ENCODE results near the gene PREB. TPM values are rescaled to one million over a fixed set of nuclear protein-coding genes. Genes with fewer than 3 reads are reported as not detected.

PREB gene
- total RNA-seq, 1 donor from 2014 or later, result 42.9 TPM

DNA sequence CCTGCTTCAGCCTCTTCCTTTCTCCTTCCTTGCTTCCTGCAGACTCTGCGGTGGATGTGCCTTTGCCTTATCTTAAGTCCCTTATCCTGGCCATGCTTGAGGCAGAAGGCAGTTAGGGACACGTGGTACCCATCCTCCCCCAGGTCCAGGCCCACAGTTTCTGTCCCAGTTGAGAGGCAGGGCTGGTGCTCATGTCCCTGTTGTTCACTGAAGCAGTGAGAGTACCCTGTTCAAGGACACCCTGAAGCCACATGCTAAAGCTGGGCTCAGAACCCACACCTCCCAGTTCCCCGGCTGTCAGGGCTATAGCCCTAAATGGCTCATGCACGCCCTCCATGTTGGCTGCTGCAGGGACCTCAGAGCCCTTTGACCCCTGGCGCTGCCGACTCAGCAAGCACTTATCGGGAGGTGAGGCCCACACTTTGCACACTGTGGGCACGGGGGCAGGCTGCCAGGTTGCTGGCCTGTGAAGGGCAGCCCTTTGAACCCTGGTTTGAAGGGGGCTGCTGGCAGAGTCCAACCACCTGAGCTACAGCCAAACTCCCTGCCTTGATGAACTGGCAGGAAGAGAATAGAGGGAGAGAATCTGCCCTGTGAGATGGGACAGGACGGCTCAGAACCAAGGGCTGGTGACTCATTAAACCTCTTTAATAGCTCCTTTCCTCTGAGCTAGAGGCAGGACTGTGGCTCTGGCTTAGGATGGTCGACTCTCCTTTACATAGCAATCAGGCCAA is 41.6 kb downstream of the PREB start:
- Mint-ChIP-seq H3K27ac (ENCODE audit: unreplicated experiment) (peak overlapping the region; percentile 64), H3K9me3 (ENCODE audit: unreplicated experiment) (no peaks in the 10 kb centered on the region), H3K4me1 (ENCODE audit: unreplicated experiment) (peaks cover 15% of the 10 kb centered on the region), H3K27me3 (ENCODE audit: unreplicated experiment) (peaks cover 14% of the 10 kb centered on the region), H3K36me3 (ENCODE audit: low read depth, unreplicated experiment) (no peaks in the 10 kb centered on the region), H3K4me3 (ENCODE audit: unreplicated experiment) (no peak overlapping the region)
- TF ChIP-seq, protein P1, sequence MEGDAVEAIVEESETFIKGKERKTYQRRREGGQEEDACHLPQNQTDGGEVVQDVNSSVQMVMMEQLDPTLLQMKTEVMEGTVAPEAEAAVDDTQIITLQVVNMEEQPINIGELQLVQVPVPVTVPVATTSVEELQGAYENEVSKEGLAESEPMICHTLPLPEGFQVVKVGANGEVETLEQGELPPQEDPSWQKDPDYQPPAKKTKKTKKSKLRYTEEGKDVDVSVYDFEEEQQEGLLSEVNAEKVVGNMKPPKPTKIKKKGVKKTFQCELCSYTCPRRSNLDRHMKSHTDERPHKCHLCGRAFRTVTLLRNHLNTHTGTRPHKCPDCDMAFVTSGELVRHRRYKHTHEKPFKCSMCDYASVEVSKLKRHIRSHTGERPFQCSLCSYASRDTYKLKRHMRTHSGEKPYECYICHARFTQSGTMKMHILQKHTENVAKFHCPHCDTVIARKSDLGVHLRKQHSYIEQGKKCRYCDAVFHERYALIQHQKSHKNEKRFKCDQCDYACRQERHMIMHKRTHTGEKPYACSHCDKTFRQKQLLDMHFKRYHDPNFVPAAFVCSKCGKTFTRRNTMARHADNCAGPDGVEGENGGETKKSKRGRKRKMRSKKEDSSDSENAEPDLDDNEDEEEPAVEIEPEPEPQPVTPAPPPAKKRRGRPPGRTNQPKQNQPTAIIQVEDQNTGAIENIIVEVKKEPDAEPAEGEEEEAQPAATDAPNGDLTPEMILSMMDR (IDR thresholded peaks at IDR 0.05; ENCODE audit: unreplicated experiment), result no peak
- no peak for DNase-seq (ENCODE audit: low spot score)

- H3K36me3 Mint-ChIP-seq (ENCODE audit: low read depth, unreplicated experiment), result no peaks in the 10 kb centered on the region
- no peak overlapping the region for H3K27ac Mint-ChIP-seq (ENCODE audit: unreplicated experiment)
- no peak overlapping the region for H3K4me3 Mint-ChIP-seq (ENCODE audit: unreplicated experiment)
- peaks cover 11% of the 10 kb centered on the region for H3K27me3 Mint-ChIP-seq (ENCODE audit: unreplicated experiment)
- TF ChIP-seq, protein P1 (IDR thresholded peaks at IDR 0.05; ENCODE audit: unreplicated experiment), result no peak
- H3K4me1 Mint-ChIP-seq (ENCODE audit: unreplicated experiment), result peaks cover 17% of the 10 kb centered on the region
- no peaks in the 10 kb centered on the region for H3K9me3 Mint-ChIP-seq (ENCODE audit: unreplicated experiment)
- no peak for DNase-seq (ENCODE audit: low spot score)
Measured at GRCh38 chr2:27091746-27092695, 42.4 kb downstream of the PREB start.

GRCh38 chr2:27089111-27089954 is 45.1 kb downstream of the PREB start:
- TF ChIP-seq, protein P1 (IDR thresholded peaks at IDR 0.05; ENCODE audit: unreplicated experiment), result no peak

DNA sequence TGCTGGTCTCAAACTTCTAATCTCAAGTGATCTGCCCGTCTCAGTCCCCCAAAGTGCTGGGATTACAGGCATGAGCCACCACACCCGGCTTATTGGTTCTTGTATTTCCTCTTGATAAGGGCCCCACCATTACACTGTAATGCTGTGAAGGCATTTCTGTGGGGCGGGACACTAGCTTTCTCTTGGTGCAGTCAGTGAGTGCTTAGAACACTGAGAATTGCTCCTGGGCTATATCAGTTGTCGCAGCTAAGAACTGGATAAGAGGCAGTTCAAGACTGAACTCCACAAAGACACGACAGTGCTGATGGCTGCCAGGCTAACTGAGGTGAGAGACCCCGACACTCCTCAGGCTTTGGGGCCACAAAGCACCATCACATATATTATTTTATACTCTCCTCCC is 45.8 kb downstream of the PREB start:
- Mint-ChIP-seq H3K36me3 (ENCODE audit: low read depth, unreplicated experiment) (no peaks in the 10 kb centered on the region), H3K27ac (ENCODE audit: unreplicated experiment) (no peak overlapping the region), H3K27me3 (ENCODE audit: unreplicated experiment) (peaks cover 8% of the 10 kb centered on the region), H3K4me1 (ENCODE audit: unreplicated experiment) (peaks cover 13% of the 10 kb centered on the region), H3K9me3 (ENCODE audit: unreplicated experiment) (no peaks in the 10 kb centered on the region), H3K4me3 (ENCODE audit: unreplicated experiment) (no peak overlapping the region)
- DNase-seq (ENCODE audit: low spot score), result no peak
- TF ChIP-seq, protein P1 (IDR thresholded peaks at IDR 0.05; ENCODE audit: unreplicated experiment), result no peak

More at GRCh38 chr2:27089111-27089954, 45.1 kb downstream of the PREB start:
- no peak for DNase-seq (ENCODE audit: low spot score)
- no peak overlapping the region for H3K4me3 Mint-ChIP-seq (ENCODE audit: unreplicated experiment)
- peaks cover 8% of the 10 kb centered on the region for H3K27me3 Mint-ChIP-seq (ENCODE audit: unreplicated experiment)
- no peak overlapping the region for H3K27ac Mint-ChIP-seq (ENCODE audit: unreplicated experiment)
- H3K4me1 Mint-ChIP-seq (ENCODE audit: unreplicated experiment), result peaks cover 13% of the 10 kb centered on the region
- no peaks in the 10 kb centered on the region for H3K9me3 Mint-ChIP-seq (ENCODE audit: unreplicated experiment)
- no peaks in the 10 kb centered on the region for H3K36me3 Mint-ChIP-seq (ENCODE audit: low read depth, unreplicated experiment)

Data from endothelial cell (in vitro differentiated cells).